H7 (cell line): ENCODE data around the gene IGSF3. TPM values are rescaled to one million over a fixed set of nuclear protein-coding genes. Genes with fewer than 3 reads are reported as not detected.

Experiments used
- DNase-seq: peaks from one replicate; pipeline ENCODE4 v3.0.0; 2012
- H3K27me3 ChIP-seq: 2 replicates; pipeline ENCODE4 v1.6.0; 2011; ENCODE audit warnings: mild to moderate bottlenecking, low read length; ENCODE audit not compliant: control insufficient read depth, insufficient read depth
- H3K36me3 ChIP-seq: replicated peaks from 2 replicates; pipeline ENCODE4 v1.5.1; 2011; ENCODE audit warnings: low read length; ENCODE audit not compliant: control insufficient read depth, insufficient read depth
- H3K4me3 ChIP-seq: 2 replicates; pipeline ENCODE4 v1.5.1; 2011; ENCODE audit warnings: low read depth, mild to moderate bottlenecking, control low read depth, low read length, moderate library complexity; ENCODE audit not compliant: insufficient read depth
- total RNA-seq: library from RNA; depleted of rRNA; stranded (reverse); fragments of >200 nt; shearing (Covaris generic); gene quantifications from 2 replicates; pipeline ENCODE4 v1.2.3, GENCODE V29; 2014

The IGSF3 gene
- total RNA-seq, 1 experiment from 2014 or later, result 58.7 TPM

GRCh38 chr1:116679091-116679827, 11.7 kb upstream of the IGSF3 start:
- H3K36me3 ChIP-seq, result no peaks in the 10 kb centered on the region
- peak; percentile 16 for DNase-seq
- no peak overlapping the region for H3K4me3 ChIP-seq
- H3K27me3 ChIP-seq, result no peaks in the 10 kb centered on the region

- Histone ChIP-seq H3K36me3 (no peaks in the 10 kb centered on the region), H3K27me3 (no peaks in the 10 kb centered on the region), H3K4me3 (no peak overlapping the region)
- DNase-seq, result no peak
Measured at GRCh38 chr1:116678732-116679090, 11.2 kb upstream of the IGSF3 start.

DNA sequence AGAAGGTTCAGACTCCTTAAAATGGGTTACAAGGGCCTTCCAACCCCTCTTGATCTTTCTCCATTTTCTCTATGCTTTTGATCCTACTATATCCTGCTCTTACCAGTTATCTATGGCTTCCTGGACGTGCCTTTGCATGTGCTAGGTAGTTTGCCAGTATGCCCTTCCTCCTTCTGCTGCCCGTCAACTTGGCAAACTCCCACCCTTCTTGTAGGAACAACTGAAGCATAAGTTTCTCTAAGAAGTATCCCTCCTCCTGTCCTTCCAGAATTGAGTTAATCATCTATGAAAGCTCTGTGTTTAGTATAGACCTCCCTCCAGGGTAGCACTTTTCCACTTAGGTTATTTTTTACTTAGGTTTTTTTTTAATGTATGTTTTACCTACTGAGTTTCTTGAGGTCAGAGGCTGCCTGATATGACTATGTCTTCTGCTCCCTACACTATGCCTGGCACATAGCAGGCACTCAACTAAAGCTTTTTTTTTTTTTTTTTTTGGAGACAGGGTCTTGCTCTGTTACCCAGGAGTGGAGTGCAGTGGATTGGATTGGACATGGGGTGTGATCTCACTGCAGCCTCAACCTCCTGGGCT, 10.0 kb upstream of the IGSF3 start:
- Histone ChIP-seq H3K36me3 (no peaks in the 10 kb centered on the region), H3K27me3 (no peaks in the 10 kb centered on the region), H3K4me3 (no peak overlapping the region)
- no peak for DNase-seq

GRCh38 chr1:116676291-116676690, 8.8 kb upstream of the IGSF3 start:
- Histone ChIP-seq H3K27me3 (no peaks in the 10 kb centered on the region), H3K36me3 (no peaks in the 10 kb centered on the region), H3K4me3 (no peak overlapping the region)
- DNase-seq, result no peak

- Histone ChIP-seq H3K4me3 (no peak overlapping the region), H3K27me3 (no peaks in the 10 kb centered on the region), H3K36me3 (no peaks in the 10 kb centered on the region)
- DNase-seq, result no peak
Measured at GRCh38 chr1:116674751-116675150, 7.2 kb upstream of the IGSF3 start.

- no peaks in the 10 kb centered on the region for H3K36me3 ChIP-seq
- H3K4me3 ChIP-seq, result no peak overlapping the region
- DNase-seq, result no peak
- H3K27me3 ChIP-seq, result no peaks in the 10 kb centered on the region; the same call in 1 of the 2 replicates
Measured at GRCh38 chr1:116674011-116674531, 6.5 kb upstream of the IGSF3 start.

DNA sequence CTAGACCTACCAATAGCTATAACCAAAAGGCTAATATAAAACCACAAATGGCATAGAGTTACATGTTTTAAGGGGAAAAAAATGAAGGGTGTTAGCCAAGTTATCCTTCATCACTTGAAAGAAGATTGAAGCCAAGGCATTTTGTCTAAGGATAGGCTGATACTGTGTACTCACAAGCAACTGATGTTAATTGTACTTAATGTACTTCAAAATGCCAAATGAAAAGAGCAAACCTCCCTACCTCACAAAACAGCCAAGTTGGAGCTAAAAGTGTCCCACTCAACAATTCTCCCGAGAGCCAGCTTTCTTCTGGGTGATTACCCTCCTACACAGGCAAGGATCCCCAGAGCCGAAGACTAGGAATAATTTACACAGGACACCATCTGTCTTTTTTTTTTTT, 4.4 kb upstream of the IGSF3 start:
- peaks cover under 1% of the 10 kb centered on the region for H3K27me3 ChIP-seq
- H3K4me3 ChIP-seq, result no peak overlapping the region
- no peak for DNase-seq
- H3K36me3 ChIP-seq, result no peaks in the 10 kb centered on the region

DNA sequence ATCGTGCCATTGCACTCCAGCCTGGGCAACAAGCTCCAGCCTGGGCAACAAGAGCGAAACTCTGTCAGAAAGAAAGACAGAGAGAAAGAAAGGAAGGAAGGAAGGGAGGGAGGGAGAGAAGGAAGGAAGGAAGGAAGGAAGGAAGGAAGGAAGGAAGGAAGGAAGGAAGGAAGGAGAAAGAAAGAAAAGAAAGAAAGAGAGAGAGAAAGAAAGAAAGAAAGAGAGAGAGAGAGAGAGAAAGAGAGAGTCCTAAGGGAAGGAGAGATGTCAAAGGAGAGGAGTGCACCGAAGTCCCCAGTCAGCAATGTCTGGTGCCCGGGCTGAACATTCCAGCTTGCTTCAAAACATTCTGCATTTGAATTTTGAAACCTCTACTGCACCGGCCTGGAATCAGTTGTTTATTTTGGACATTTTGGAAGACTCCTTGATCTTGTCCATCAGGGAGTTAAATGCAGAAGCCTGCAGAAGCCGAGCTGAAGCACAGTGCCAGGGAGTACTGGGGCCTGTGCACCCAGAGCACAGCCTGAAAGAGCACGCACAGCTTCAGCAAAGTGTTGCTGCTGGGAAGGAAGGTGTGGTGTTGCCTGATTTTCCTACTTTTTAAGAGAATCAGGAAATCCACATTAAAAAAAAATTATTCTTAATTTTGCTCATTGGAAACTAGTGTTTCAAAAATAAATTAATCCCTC, 3.7 kb upstream of the IGSF3 start:
- no peak for DNase-seq
- Histone ChIP-seq H3K36me3 (no peaks in the 10 kb centered on the region), H3K27me3 (peaks cover 8% of the 10 kb centered on the region), H3K4me3 (no peak overlapping the region)

GRCh38 chr1:116668277-116668676, 744 bp upstream of the IGSF3 start:
- Histone ChIP-seq H3K36me3 (peaks cover 1% of the 10 kb centered on the region; the same call in 1 of the 2 replicates), H3K4me3 (no peak overlapping the region), H3K27me3 (peaks cover 10% of the 10 kb centered on the region)
- no peak for DNase-seq

DNA sequence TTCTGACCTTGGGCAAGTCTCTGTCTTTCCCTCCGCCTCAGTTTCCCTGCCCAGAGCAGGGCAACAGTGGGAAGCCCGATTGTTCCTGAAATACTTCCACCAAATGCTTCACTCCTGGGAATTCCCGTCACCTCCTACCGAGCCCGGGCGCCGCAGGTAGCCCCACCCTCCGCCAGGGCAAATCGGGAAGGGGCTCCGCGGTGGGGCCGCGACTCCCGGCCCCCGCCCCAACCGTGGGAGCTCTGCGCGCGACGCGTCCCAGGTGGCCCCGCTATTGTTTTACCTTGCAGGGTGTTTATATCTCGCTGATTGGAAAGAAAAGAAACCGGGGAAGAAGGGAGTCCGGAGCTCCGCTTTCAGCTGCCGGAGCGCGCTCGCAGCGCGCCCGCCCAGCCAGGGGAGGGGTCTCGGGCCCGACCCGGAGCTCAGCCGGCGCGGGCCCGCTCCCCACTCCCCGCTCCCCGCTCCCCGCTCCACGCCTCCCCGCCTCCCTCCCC, 407 bp downstream of the IGSF3 start:
- DNase-seq, result peak; percentile 93
- H3K4me3 ChIP-seq, result peak overlapping the region; percentile 76

DNA sequence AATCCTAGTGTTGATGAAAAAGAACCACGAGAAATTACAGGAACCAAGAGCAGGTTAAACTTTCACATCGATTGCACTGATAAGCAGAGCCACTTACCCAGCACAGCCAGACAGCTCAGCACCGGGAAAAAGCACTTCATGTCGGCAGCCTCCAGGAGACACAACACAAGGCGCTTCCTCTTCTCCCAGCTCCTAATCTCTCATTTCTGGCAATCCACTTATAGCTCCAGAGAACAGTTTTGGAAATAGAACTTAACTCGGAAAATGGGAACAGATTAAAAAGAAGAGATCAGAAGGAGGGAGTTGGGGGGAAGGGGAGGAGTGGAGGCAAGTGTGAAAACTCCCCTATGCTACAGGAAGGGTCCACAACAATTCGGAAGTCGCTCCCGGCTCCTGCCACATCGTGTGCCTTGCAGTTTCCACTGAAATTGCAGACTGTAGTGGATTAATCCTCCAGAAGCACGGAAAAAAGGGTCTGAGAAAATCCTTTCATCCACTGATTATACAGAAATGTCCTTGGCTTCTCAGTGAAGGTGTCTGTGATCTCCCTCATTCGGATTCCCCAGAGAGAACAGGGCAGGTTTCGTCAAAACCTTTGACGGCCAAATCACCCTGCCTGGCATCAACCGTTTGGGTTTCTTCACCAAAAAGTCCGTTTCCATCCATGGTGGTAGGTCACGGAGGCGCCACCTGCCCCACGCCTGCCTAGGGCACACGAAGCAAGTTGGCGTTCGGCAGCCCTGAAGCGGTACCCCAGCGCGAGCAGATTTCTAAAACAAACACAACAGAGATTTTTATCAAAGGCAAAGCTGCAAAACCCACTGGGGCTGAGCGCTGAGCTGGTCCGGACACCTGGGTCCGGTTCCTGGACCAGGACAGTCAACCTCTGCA, 1.1 kb downstream of the IGSF3 start:
- H3K27me3 ChIP-seq, result peaks cover 10% of the 10 kb centered on the region
- H3K4me3 ChIP-seq, result peak overlapping the region; percentile 76
- H3K36me3 ChIP-seq, result peaks cover 1% of the 10 kb centered on the region; the same call in 1 of the 2 replicates
- DNase-seq, result no peak

More for the DNA sequence above, 407 bp downstream of the IGSF3 start:
- peaks cover 10% of the 10 kb centered on the region for H3K27me3 ChIP-seq
- peaks cover 1% of the 10 kb centered on the region; the same call in 1 of the 2 replicates for H3K36me3 ChIP-seq

DNA sequence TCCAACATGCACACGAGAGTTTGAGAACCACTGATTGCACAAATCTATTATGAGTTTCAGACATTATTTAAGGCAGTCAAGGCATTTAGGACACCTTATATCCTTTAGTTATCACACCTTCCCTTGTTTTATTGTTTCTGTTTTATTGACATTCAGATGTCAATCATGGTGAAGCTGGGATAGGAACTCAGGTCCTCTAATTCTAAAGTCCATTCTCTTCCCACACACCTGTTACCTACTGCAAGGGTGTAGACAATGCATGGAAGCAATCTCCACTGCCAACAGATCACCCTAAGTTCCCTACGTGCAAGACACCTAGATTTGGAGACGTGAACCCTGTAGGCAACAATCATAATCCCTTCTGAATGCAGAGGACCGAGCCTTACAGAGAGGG, 2.6 kb downstream of the IGSF3 start:
- Histone ChIP-seq H3K27me3 (peaks cover 10% of the 10 kb centered on the region), H3K36me3 (peaks cover 1% of the 10 kb centered on the region; the same call in 1 of the 2 replicates), H3K4me3 (no peak overlapping the region)
- no peak for DNase-seq

DNA sequence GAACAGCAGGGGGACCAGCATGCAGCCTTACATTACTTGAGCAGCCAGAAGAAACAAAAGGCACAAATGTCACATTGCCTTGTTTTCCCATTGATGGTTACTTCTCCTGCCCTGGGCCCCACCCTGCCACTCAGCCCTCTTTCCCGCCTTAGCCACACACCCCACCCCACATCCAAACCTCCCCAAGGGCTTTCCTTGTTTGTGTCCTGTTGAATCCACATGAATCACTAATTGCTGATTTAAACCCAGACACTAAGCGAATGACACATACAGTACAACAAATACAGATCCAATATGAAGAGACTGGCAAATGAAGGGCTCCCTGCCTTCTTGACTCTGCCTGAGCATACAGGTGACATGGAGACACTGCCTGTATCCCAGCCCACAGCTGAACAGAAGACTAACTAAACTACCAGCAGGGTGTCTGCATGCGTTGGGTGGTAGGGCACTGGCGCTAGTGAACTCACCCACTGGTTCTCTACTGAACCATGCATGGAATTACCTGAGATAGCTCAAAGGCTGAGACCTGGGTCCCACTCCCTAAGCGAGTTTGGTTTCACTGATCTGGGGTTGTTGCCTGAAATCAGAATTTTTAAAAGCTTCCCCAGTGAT, 3.1 kb downstream of the IGSF3 start:
- Histone ChIP-seq H3K36me3 (peaks cover 1% of the 10 kb centered on the region; the same call in 1 of the 2 replicates), H3K27me3 (peaks cover 10% of the 10 kb centered on the region), H3K4me3 (no peak overlapping the region)
- no peak for DNase-seq
